ENCODE results near the gene CASP1.

The CASP1 gene

DNA sequence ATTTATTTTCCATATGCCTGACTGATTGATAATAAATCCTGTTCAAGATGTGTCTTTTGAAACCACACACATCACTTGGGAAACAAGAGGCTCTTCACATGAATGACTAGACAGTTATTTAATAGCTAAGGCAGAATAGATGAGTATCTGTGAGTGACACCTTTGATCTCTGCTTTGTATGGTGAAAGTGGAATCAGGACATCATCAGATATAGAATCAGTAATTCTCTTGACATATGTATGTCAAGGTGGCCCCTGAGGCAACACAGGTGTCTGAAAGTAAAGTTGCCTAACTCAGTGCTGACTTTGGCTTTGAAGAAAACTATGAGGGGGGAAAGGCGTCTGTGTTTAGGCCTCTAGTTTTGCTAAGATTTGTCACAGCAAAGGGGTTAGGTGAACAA lies 55.1 kb downstream of the CASP1 start:
- no peak for DNase-seq

All from 8988T (cell line).